22Rv1 (cell line): Measurements from ENCODE around the gene TLCD5.

Source experiments
- CTCF ChIP-seq: fragments of 450-650 bp; IDR thresholded peaks from 2 replicates; pipeline ENCODE4 v1.5.1; 2017; ENCODE audit warnings: mild to moderate bottlenecking
- ZFX ChIP-seq: fragments of 450-650 bp; IDR thresholded peaks from 2 replicates; pipeline ENCODE4 v1.6.1; 2017; ENCODE audit warnings: antibody characterized with exemption, borderline replicate concordance

- no peak for TF ChIP-seq CTCF
- TF ChIP-seq ZFX = no peak
Measured at GRCh38 chr11:120381401-120381800, 56.3 kb downstream of the TLCD5 start.
